GM04504 (cell line): ENCODE data around the gene VPS13C.

Experiments
- DNase-seq: peaks from one replicate; pipeline ENCODE4 v3.0.0-alpha.2; 2012; ENCODE audit warnings: low read depth

Gene VPS13C

GRCh38 chr15:61938249-61938648 is 122.0 kb downstream of the VPS13C start:
- no peak for DNase-seq

- no peak for DNase-seq
Measured at GRCh38 chr15:61936528-61937195, 123.6 kb downstream of the VPS13C start.

- no peak for DNase-seq
Measured at GRCh38 chr15:61935493-61935892, 124.8 kb downstream of the VPS13C start.

- no peak for DNase-seq
Measured at GRCh38 chr15:61929452-61929851, 130.8 kb downstream of the VPS13C start.

GRCh38 chr15:61923173-61923572 is 137.1 kb downstream of the VPS13C start:
- no peak for DNase-seq

GRCh38 chr15:61921093-61921492 is 139.2 kb downstream of the VPS13C start:
- no peak for DNase-seq

GRCh38 chr15:61917457-61917856 is 142.8 kb downstream of the VPS13C start:
- DNase-seq = no peak

- DNase-seq = peak; percentile 68
Measured at GRCh38 chr15:61916104-61916503, 144.1 kb downstream of the VPS13C start.

GRCh38 chr15:61915640-61916039 is 144.6 kb downstream of the VPS13C start:
- DNase-seq = peak; percentile 1

- DNase-seq = no peak
Measured at GRCh38 chr15:61910839-61911369, 149.3 kb downstream of the VPS13C start.

- DNase-seq = no peak
Measured at GRCh38 chr15:61908241-61908640, 152.0 kb downstream of the VPS13C start.

GRCh38 chr15:61907753-61908086 is 152.5 kb downstream of the VPS13C start:
- no peak for DNase-seq

- no peak for DNase-seq
Measured at GRCh38 chr15:61906961-61907752, 153.1 kb downstream of the VPS13C start.

GRCh38 chr15:61893146-61893545 is 167.1 kb downstream of the VPS13C start:
- no peak for DNase-seq

GRCh38 chr15:61892140-61892539 is 168.1 kb downstream of the VPS13C start:
- no peak for DNase-seq

- DNase-seq = no peak
Measured at GRCh38 chr15:61890106-61890505, 170.1 kb downstream of the VPS13C start.

GRCh38 chr15:61889706-61890105 is 170.5 kb downstream of the VPS13C start:
- DNase-seq = no peak

- peak; percentile 7 for DNase-seq
Measured at GRCh38 chr15:61888074-61888780, 172.0 kb downstream of the VPS13C start.

GRCh38 chr15:61880084-61880483 is 180.2 kb downstream of the VPS13C start:
- DNase-seq = no peak

- DNase-seq = no peak
Measured at GRCh38 chr15:61879219-61879618, 181.0 kb downstream of the VPS13C start.

GRCh38 chr15:61871926-61872522 is 188.2 kb downstream of the VPS13C start:
- DNase-seq = peak; percentile 7

GRCh38 chr15:61869656-61870055 is 190.6 kb downstream of the VPS13C start:
- no peak for DNase-seq
